ENCODE measurements around the gene TMC1.

Gene TMC1

GRCh38 chr9:72882117-72882775 lies 360.8 kb downstream of the TMC1 start:
- DNase-seq, result no peak

- no peak for DNase-seq
These were observed 362.5 kb downstream of the TMC1 start for GRCh38 chr9:72883875-72884274.

- no peak for DNase-seq
These were observed 363.1 kb downstream of the TMC1 start for GRCh38 chr9:72884508-72884907.
